ENCODE data around the gene CTSD. TPM values are rescaled to one million over a fixed set of nuclear protein-coding genes. Genes with fewer than 3 reads are reported as not detected.

The CTSD gene
- polyA plus RNA-seq, 1 donor from 2014 or later: 30.5 TPM

GRCh38 chr11:1719781-1720180 is 43.9 kb downstream of the CTSD start:
- H3K9ac ChIP-seq (ENCODE audit: low read length): no peak overlapping the region
- no peaks in the 10 kb centered on the region for H3K36me3 ChIP-seq (ENCODE audit: insufficient read depth, low read length)

GRCh38 chr11:1718326-1718725 is 45.4 kb downstream of the CTSD start:
- no peak overlapping the region for H3K9ac ChIP-seq (ENCODE audit: low read length)
- no peaks in the 10 kb centered on the region for H3K9me2 ChIP-seq (ENCODE audit: insufficient read depth, low read length)
- no peaks in the 10 kb centered on the region for H3K27me3 ChIP-seq (ENCODE audit: insufficient read depth, low read depth, low read length)
- no peaks in the 10 kb centered on the region for H3K9me3 ChIP-seq (ENCODE audit: low read length)
- H3K79me2 ChIP-seq (replicated peaks; ENCODE audit: insufficient read depth, low read length): no peaks in the 10 kb centered on the region
- no peaks in the 10 kb centered on the region for H3K36me3 ChIP-seq (ENCODE audit: insufficient read depth, low read length)
- H3K27ac ChIP-seq (ENCODE audit: low read length): no peak overlapping the region
- H3K4me3 ChIP-seq (ENCODE audit: low read length): no peak overlapping the region
- H2AFZ ChIP-seq (ENCODE audit: low read depth, low read length): no peak overlapping the region
- no peaks in the 10 kb centered on the region for H4K20me1 ChIP-seq (ENCODE audit: insufficient read depth)
- no peaks in the 10 kb centered on the region for H3F3A ChIP-seq (ENCODE audit: insufficient read depth, low read length, poor library complexity, severe bottlenecking)
- no peak overlapping the region for H3K4me2 ChIP-seq (ENCODE audit: low read length)
- TF ChIP-seq MXI1 (conservative IDR thresholded peaks at IDR 0.05; ENCODE audit: poor library complexity, severe bottlenecking) (no peak), CTCF (IDR thresholded peaks at IDR 0.05; ENCODE audit: poor library complexity, severe bottlenecking) (no peak), RAD21 (conservative IDR thresholded peaks at IDR 0.05) (no peak), EZH2 (IDR thresholded peaks at IDR 0.05; ENCODE audit: borderline replicate concordance, insufficient read depth, low read length, poor library complexity, severe bottlenecking) (no peak), SMC3 (conservative IDR thresholded peaks at IDR 0.05; ENCODE audit: poor library complexity) (no peak), EP300 (conservative IDR thresholded peaks at IDR 0.05; ENCODE audit: poor library complexity, severe bottlenecking) (no peak), POLR2AphosphoS5 (IDR thresholded peaks at IDR 0.05) (no peak), TAF1 (IDR thresholded peaks at IDR 0.05; ENCODE audit: low read depth) (no peak)

More at GRCh38 chr11:1719781-1720180, 43.9 kb downstream of the CTSD start:
- no peaks in the 10 kb centered on the region for H3K9me3 ChIP-seq (ENCODE audit: low read length)
- H3K27ac ChIP-seq (ENCODE audit: low read length): no peak overlapping the region
- H3K79me2 ChIP-seq (replicated peaks; ENCODE audit: insufficient read depth, low read length): no peaks in the 10 kb centered on the region
- H3K4me2 ChIP-seq (ENCODE audit: low read length): no peak overlapping the region
- H3K4me3 ChIP-seq (ENCODE audit: low read length): no peak overlapping the region
- H3K27me3 ChIP-seq (ENCODE audit: insufficient read depth, low read depth, low read length): no peaks in the 10 kb centered on the region
- no peaks in the 10 kb centered on the region for H3F3A ChIP-seq (ENCODE audit: insufficient read depth, low read length, poor library complexity, severe bottlenecking)
- H3K9me2 ChIP-seq (ENCODE audit: insufficient read depth, low read length): no peaks in the 10 kb centered on the region
- TF ChIP-seq EP300 (conservative IDR thresholded peaks at IDR 0.05; ENCODE audit: poor library complexity, severe bottlenecking) (no peak), POLR2AphosphoS5 (IDR thresholded peaks at IDR 0.05) (no peak), SMC3 (conservative IDR thresholded peaks at IDR 0.05; ENCODE audit: poor library complexity) (no peak), TAF1 (IDR thresholded peaks at IDR 0.05; ENCODE audit: low read depth) (no peak), REST (IDR thresholded peaks at IDR 0.05; ENCODE audit: borderline replicate concordance) (no peak), CTCF (IDR thresholded peaks at IDR 0.05; ENCODE audit: poor library complexity, severe bottlenecking) (no peak), MXI1 (conservative IDR thresholded peaks at IDR 0.05; ENCODE audit: poor library complexity, severe bottlenecking) (no peak), RAD21 (conservative IDR thresholded peaks at IDR 0.05) (no peak), EZH2 (IDR thresholded peaks at IDR 0.05; ENCODE audit: borderline replicate concordance, insufficient read depth, low read length, poor library complexity, severe bottlenecking) (no peak)
- H4K20me1 ChIP-seq (ENCODE audit: insufficient read depth): no peaks in the 10 kb centered on the region
- H2AFZ ChIP-seq (ENCODE audit: low read depth, low read length): no peak overlapping the region

Measured in neural cell (in vitro differentiated cells).